ENCODE data around the gene SLX4IP.

SLX4IP gene

GRCh38 chr20:10449270-10449669 lies 14.2 kb downstream of the SLX4IP start:
- peaks cover 11% of the 10 kb centered on the region for H3K4me1 ChIP-seq (ENCODE audit: insufficient read depth, low read length)
- no peak overlapping the region for H3K9ac ChIP-seq (ENCODE audit: low read depth, low read length)
- no peak overlapping the region for H3K27ac ChIP-seq (ENCODE audit: low read length)

GRCh38 chr20:10453241-10453640 lies 18.1 kb downstream of the SLX4IP start:
- H3K4me3 ChIP-seq (ENCODE audit: low read length) = no peak overlapping the region
- H3K36me3 ChIP-seq (ENCODE audit: insufficient read depth, low read depth, low read length) = no peaks in the 10 kb centered on the region
- H3K27ac ChIP-seq (ENCODE audit: low read length) = no peak overlapping the region
- H3K9me3 ChIP-seq (ENCODE audit: insufficient read depth, low read depth, low read length) = no peaks in the 10 kb centered on the region
- peaks cover 12% of the 10 kb centered on the region for H3K4me1 ChIP-seq (ENCODE audit: insufficient read depth, low read length)
- H3K9ac ChIP-seq (ENCODE audit: low read depth, low read length) = no peak overlapping the region
- no peaks in the 10 kb centered on the region for H3K27me3 ChIP-seq (ENCODE audit: insufficient read depth, low read length)

More at GRCh38 chr20:10449270-10449669, 14.2 kb downstream of the SLX4IP start:
- Histone ChIP-seq H3K9me3 (ENCODE audit: insufficient read depth, low read depth, low read length) (no peaks in the 10 kb centered on the region), H3K36me3 (ENCODE audit: insufficient read depth, low read depth, low read length) (no peaks in the 10 kb centered on the region), H3K4me3 (ENCODE audit: low read length) (no peak overlapping the region), H3K27me3 (ENCODE audit: insufficient read depth, low read length) (no peaks in the 10 kb centered on the region)

DNA sequence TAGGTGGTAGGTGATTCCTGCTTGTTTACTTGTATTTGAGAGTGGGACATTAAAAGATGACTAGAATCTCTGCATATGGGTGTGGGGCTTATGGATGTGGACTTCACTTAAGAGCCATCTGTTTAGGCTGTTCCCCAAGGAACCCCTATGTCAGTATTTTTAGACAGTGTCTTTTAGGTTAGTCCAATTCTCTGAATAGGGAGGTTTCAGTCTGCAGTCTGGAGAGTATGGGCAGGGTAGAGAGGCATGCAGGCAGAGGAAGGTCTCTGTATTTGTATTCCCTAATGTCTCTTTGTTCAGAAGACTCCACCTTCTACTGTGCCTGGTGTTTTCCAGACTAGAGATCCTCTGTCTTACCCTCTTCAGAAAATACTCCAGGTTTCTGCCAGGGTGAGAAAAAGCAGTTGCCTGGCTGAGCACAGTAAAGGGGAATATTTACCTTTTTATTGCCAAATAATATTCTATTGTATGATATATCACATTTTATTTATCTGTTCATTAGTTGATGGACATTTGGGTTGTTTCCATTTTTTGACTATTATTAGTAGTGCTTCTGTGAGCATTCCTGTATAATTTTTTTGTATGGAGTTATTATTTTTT lies 19.1 kb downstream of the SLX4IP start:
- H3K4me1 ChIP-seq (ENCODE audit: insufficient read depth, low read length) = peaks cover 5% of the 10 kb centered on the region; the same call in 1 of the 2 replicates
- no peak overlapping the region for H3K9ac ChIP-seq (ENCODE audit: low read depth, low read length)
- H3K27me3 ChIP-seq (ENCODE audit: insufficient read depth, low read length) = no peaks in the 10 kb centered on the region
- no peaks in the 10 kb centered on the region for H3K36me3 ChIP-seq (ENCODE audit: insufficient read depth, low read depth, low read length)
- H3K9me3 ChIP-seq (ENCODE audit: insufficient read depth, low read depth, low read length) = no peaks in the 10 kb centered on the region
- no peak overlapping the region for H3K27ac ChIP-seq (ENCODE audit: low read length)
- H3K4me3 ChIP-seq (ENCODE audit: low read length) = no peak overlapping the region

GRCh38 chr20:10461495-10461894 lies 26.4 kb downstream of the SLX4IP start:
- no peaks in the 10 kb centered on the region for H3K36me3 ChIP-seq (ENCODE audit: insufficient read depth, low read depth, low read length)
- no peak overlapping the region for H3K27ac ChIP-seq (ENCODE audit: low read length)
- H3K4me1 ChIP-seq (ENCODE audit: insufficient read depth, low read length) = peaks cover 16% of the 10 kb centered on the region
- H3K9ac ChIP-seq (ENCODE audit: low read depth, low read length) = no peak overlapping the region
- no peaks in the 10 kb centered on the region for H3K27me3 ChIP-seq (ENCODE audit: insufficient read depth, low read length)
- no peak overlapping the region for H3K4me3 ChIP-seq (ENCODE audit: low read length)
- H3K9me3 ChIP-seq (ENCODE audit: insufficient read depth, low read depth, low read length) = no peaks in the 10 kb centered on the region

GRCh38 chr20:10462516-10462915 lies 27.4 kb downstream of the SLX4IP start:
- H3K27ac ChIP-seq (ENCODE audit: low read length) = no peak overlapping the region
- no peaks in the 10 kb centered on the region for H3K9me3 ChIP-seq (ENCODE audit: insufficient read depth, low read depth, low read length)
- no peaks in the 10 kb centered on the region for H3K27me3 ChIP-seq (ENCODE audit: insufficient read depth, low read length)
- peaks cover 26% of the 10 kb centered on the region for H3K4me1 ChIP-seq (ENCODE audit: insufficient read depth, low read length)
- no peaks in the 10 kb centered on the region for H3K36me3 ChIP-seq (ENCODE audit: insufficient read depth, low read depth, low read length)
- H3K9ac ChIP-seq (ENCODE audit: low read depth, low read length) = no peak overlapping the region
- no peak overlapping the region for H3K4me3 ChIP-seq (ENCODE audit: low read length)

GRCh38 chr20:10463622-10464021 lies 28.5 kb downstream of the SLX4IP start:
- Histone ChIP-seq H3K27me3 (ENCODE audit: insufficient read depth, low read length) (no peaks in the 10 kb centered on the region), H3K36me3 (ENCODE audit: insufficient read depth, low read depth, low read length) (no peaks in the 10 kb centered on the region), H3K27ac (ENCODE audit: low read length) (no peak overlapping the region), H3K9me3 (ENCODE audit: insufficient read depth, low read depth, low read length) (no peaks in the 10 kb centered on the region), H3K9ac (ENCODE audit: low read depth, low read length) (no peak overlapping the region), H3K4me3 (ENCODE audit: low read length) (no peak overlapping the region), H3K4me1 (ENCODE audit: insufficient read depth, low read length) (peaks cover 37% of the 10 kb centered on the region)

GRCh38 chr20:10465135-10465534 lies 30.0 kb downstream of the SLX4IP start:
- Histone ChIP-seq H3K9me3 (ENCODE audit: insufficient read depth, low read depth, low read length) (no peaks in the 10 kb centered on the region), H3K36me3 (ENCODE audit: insufficient read depth, low read depth, low read length) (no peaks in the 10 kb centered on the region), H3K9ac (ENCODE audit: low read depth, low read length) (peak overlapping the region; percentile 17; the same call in 1 of the 2 replicates), H3K4me3 (ENCODE audit: low read length) (no peak overlapping the region), H3K27me3 (ENCODE audit: insufficient read depth, low read length) (no peaks in the 10 kb centered on the region), H3K4me1 (ENCODE audit: insufficient read depth, low read length) (peaks cover 42% of the 10 kb centered on the region), H3K27ac (ENCODE audit: low read length) (no peak overlapping the region)

DNA sequence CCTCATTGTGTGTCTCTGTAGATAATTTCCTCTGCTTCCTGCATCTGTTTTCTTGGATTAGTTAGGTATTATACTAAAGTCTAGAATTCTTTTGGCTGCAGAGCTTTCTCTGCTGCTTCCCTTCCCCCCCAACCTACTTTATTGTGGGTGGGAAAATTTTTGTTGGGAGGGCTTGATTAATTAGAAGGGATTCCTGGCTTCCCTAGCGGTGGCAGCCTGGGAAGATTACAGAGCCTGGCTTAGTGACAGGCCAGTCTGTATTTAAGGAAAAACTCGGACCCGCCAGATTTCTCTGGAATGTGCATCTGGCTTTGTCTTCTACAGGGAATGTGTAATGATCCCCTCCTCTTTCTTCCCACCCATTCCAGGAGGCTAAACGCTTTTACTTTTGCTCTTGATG lies 31.2 kb downstream of the SLX4IP start:
- H3K36me3 ChIP-seq (ENCODE audit: insufficient read depth, low read depth, low read length) = no peaks in the 10 kb centered on the region
- H3K27ac ChIP-seq (ENCODE audit: low read length) = peak overlapping the region; percentile 11
- no peaks in the 10 kb centered on the region for H3K27me3 ChIP-seq (ENCODE audit: insufficient read depth, low read length)
- peak overlapping the region; percentile 53; the same call in 1 of the 2 replicates for H3K9ac ChIP-seq (ENCODE audit: low read depth, low read length)
- peak overlapping the region; percentile 25; the same call in 1 of the 2 replicates for H3K4me3 ChIP-seq (ENCODE audit: low read length)
- H3K4me1 ChIP-seq (ENCODE audit: insufficient read depth, low read length) = peaks cover 47% of the 10 kb centered on the region
- no peaks in the 10 kb centered on the region for H3K9me3 ChIP-seq (ENCODE audit: insufficient read depth, low read depth, low read length)

DNA sequence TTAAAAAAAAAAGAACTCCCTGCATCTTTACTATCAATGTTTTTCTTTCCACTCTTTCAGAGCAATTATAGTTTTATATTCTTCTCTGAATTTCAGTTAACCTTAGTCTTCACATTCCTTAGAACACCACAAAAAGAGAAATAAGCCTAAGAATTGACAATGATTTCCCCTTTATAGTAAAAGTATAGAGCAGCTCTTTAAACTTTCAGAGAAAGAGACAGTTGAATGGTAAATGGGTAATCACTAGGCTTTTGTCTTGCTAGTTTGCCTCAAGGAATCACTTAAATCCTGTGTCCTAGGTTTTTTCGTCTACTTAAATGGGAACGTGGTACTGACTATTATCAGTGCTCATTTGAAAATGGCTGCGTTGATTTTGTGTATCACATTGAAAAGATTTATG lies 31.8 kb downstream of the SLX4IP start:
- Histone ChIP-seq H3K27ac (ENCODE audit: low read length) (peak overlapping the region; percentile 11), H3K4me3 (ENCODE audit: low read length) (peak overlapping the region; percentile 25; the same call in 1 of the 2 replicates), H3K9ac (ENCODE audit: low read depth, low read length) (peak overlapping the region; percentile 53; the same call in 1 of the 2 replicates), H3K9me3 (ENCODE audit: insufficient read depth, low read depth, low read length) (no peaks in the 10 kb centered on the region), H3K36me3 (ENCODE audit: insufficient read depth, low read depth, low read length) (no peaks in the 10 kb centered on the region), H3K4me1 (ENCODE audit: insufficient read depth, low read length) (peaks cover 51% of the 10 kb centered on the region), H3K27me3 (ENCODE audit: insufficient read depth, low read length) (no peaks in the 10 kb centered on the region)

- H3K9me3 ChIP-seq (ENCODE audit: insufficient read depth, low read depth, low read length) = no peaks in the 10 kb centered on the region
- no peaks in the 10 kb centered on the region for H3K27me3 ChIP-seq (ENCODE audit: insufficient read depth, low read length)
- 0 out of 2 replicates have a peak overlapping the region, but pooled peaks have one; percentile 25 for H3K4me3 ChIP-seq (ENCODE audit: low read length)
- peaks cover 51% of the 10 kb centered on the region for H3K4me1 ChIP-seq (ENCODE audit: insufficient read depth, low read length)
- peak overlapping the region; percentile 53; the same call in 1 of the 2 replicates for H3K9ac ChIP-seq (ENCODE audit: low read depth, low read length)
- no peaks in the 10 kb centered on the region for H3K36me3 ChIP-seq (ENCODE audit: insufficient read depth, low read depth, low read length)
- H3K27ac ChIP-seq (ENCODE audit: low read length) = peak overlapping the region; percentile 60
Measured at GRCh38 chr20:10467681-10468339, 32.7 kb downstream of the SLX4IP start.

- Histone ChIP-seq H3K27ac (ENCODE audit: low read length) (peak overlapping the region; percentile 60), H3K4me1 (ENCODE audit: insufficient read depth, low read length) (peaks cover 51% of the 10 kb centered on the region), H3K4me3 (ENCODE audit: low read length) (0 out of 2 replicates have a peak overlapping the region, but pooled peaks have one; percentile 5), H3K9ac (ENCODE audit: low read depth, low read length) (peak overlapping the region; percentile 53; the same call in 1 of the 2 replicates), H3K9me3 (ENCODE audit: insufficient read depth, low read depth, low read length) (no peaks in the 10 kb centered on the region), H3K27me3 (ENCODE audit: insufficient read depth, low read length) (no peaks in the 10 kb centered on the region), H3K36me3 (ENCODE audit: insufficient read depth, low read depth, low read length) (no peaks in the 10 kb centered on the region)
Measured at GRCh38 chr20:10468340-10468845, 33.3 kb downstream of the SLX4IP start.

DNA sequence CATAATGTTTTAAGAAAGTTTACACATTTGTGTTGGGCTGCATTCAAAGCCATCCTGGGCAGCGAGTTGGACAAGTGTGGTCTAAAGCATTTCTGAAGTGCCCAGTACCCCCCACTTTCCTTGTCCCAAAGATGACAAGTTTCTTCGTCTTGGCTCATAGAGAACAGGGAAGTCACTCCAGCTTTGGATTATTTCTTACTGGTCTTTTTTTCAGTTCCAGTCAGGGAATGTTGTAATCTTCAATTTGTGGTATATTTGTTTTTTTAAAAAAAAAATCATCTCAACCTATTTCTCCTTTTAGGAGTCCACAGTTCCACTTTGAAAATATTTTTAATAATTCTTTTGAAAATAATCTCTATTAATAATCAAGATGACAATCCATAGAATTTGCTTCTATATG lies 34.0 kb downstream of the SLX4IP start:
- Histone ChIP-seq H3K27me3 (ENCODE audit: insufficient read depth, low read length) (no peaks in the 10 kb centered on the region), H3K9ac (ENCODE audit: low read depth, low read length) (no peak overlapping the region), H3K9me3 (ENCODE audit: insufficient read depth, low read depth, low read length) (no peaks in the 10 kb centered on the region), H3K36me3 (ENCODE audit: insufficient read depth, low read depth, low read length) (no peaks in the 10 kb centered on the region), H3K4me3 (ENCODE audit: low read length) (no peak overlapping the region), H3K4me1 (ENCODE audit: insufficient read depth, low read length) (peaks cover 53% of the 10 kb centered on the region), H3K27ac (ENCODE audit: low read length) (no peak overlapping the region)

Measured in iPS-20b (cell line).